Measurements from ENCODE around the gene CRTC2. TPM values are rescaled to one million over a fixed set of nuclear protein-coding genes. Genes with fewer than 3 reads are reported as not detected.

CRTC2 gene
- total RNA-seq, 1 donor from 2014 or later, result 76.4 TPM

- Mint-ChIP-seq H3K27me3 (ENCODE audit: insufficient read depth) (no peaks in the 10 kb centered on the region), H3K36me3 (ENCODE audit: low read depth) (peaks cover 63% of the 10 kb centered on the region), H3K4me3 (no peak overlapping the region), H3K27ac (no peak overlapping the region), H3K9me3 (no peaks in the 10 kb centered on the region), H3K4me1 (ENCODE audit: low read depth) (peaks cover 22% of the 10 kb centered on the region)
- no peak for DNase-seq (ENCODE audit: low spot score)
- intact Hi-C loops (cut with micrococcal nuclease), result no loop called here
Observed at GRCh38 chr1:153940756-153941155, 17.7 kb downstream of the CRTC2 start.

GRCh38 chr1:153939476-153939875 is 18.9 kb downstream of the CRTC2 start:
- intact Hi-C loops (cut with micrococcal nuclease), result no loop called here
- H3K27ac Mint-ChIP-seq, result no peak overlapping the region
- peaks cover 67% of the 10 kb centered on the region for H3K36me3 Mint-ChIP-seq (ENCODE audit: low read depth)
- H3K27me3 Mint-ChIP-seq (ENCODE audit: insufficient read depth), result no peaks in the 10 kb centered on the region
- H3K9me3 Mint-ChIP-seq, result no peaks in the 10 kb centered on the region
- no peak overlapping the region for H3K4me3 Mint-ChIP-seq
- no peak for DNase-seq (ENCODE audit: low spot score)
- peaks cover 14% of the 10 kb centered on the region for H3K4me1 Mint-ChIP-seq (ENCODE audit: low read depth)

- Mint-ChIP-seq H3K27ac (no peak overlapping the region), H3K36me3 (ENCODE audit: low read depth) (peaks cover 69% of the 10 kb centered on the region), H3K4me1 (ENCODE audit: low read depth) (peaks cover 10% of the 10 kb centered on the region), H3K4me3 (no peak overlapping the region), H3K27me3 (ENCODE audit: insufficient read depth) (no peaks in the 10 kb centered on the region), H3K9me3 (no peaks in the 10 kb centered on the region)
- intact Hi-C loops (cut with micrococcal nuclease), result no loop called here
- no peak for DNase-seq (ENCODE audit: low spot score)
Observed at GRCh38 chr1:153938996-153939395, 19.4 kb downstream of the CRTC2 start.

- intact Hi-C loops (cut with micrococcal nuclease), result no loop called here
- Mint-ChIP-seq H3K36me3 (ENCODE audit: low read depth) (peaks cover 64% of the 10 kb centered on the region), H3K4me3 (no peak overlapping the region), H3K27ac (no peak overlapping the region), H3K4me1 (ENCODE audit: low read depth) (no peaks in the 10 kb centered on the region), H3K27me3 (ENCODE audit: insufficient read depth) (no peaks in the 10 kb centered on the region), H3K9me3 (no peaks in the 10 kb centered on the region)
- no peak for DNase-seq (ENCODE audit: low spot score)
Observed at GRCh38 chr1:153937331-153937730, 21.1 kb downstream of the CRTC2 start.

GRCh38 chr1:153936011-153936802 is 22.2 kb downstream of the CRTC2 start:
- no peak for DNase-seq (ENCODE audit: low spot score)
- Mint-ChIP-seq H3K36me3 (ENCODE audit: low read depth) (peaks cover 56% of the 10 kb centered on the region), H3K4me3 (no peak overlapping the region), H3K9me3 (no peaks in the 10 kb centered on the region), H3K27me3 (ENCODE audit: insufficient read depth) (no peaks in the 10 kb centered on the region), H3K27ac (no peak overlapping the region), H3K4me1 (ENCODE audit: low read depth) (no peaks in the 10 kb centered on the region)
- intact Hi-C loops (cut with micrococcal nuclease), result no loop called here

- Mint-ChIP-seq H3K27me3 (ENCODE audit: insufficient read depth) (no peaks in the 10 kb centered on the region), H3K4me1 (ENCODE audit: low read depth) (no peaks in the 10 kb centered on the region), H3K36me3 (ENCODE audit: low read depth) (peaks cover 43% of the 10 kb centered on the region), H3K4me3 (no peak overlapping the region), H3K9me3 (no peaks in the 10 kb centered on the region), H3K27ac (no peak overlapping the region)
- intact Hi-C loops (cut with micrococcal nuclease), result no loop called here
- no peak for DNase-seq (ENCODE audit: low spot score)
Observed at GRCh38 chr1:153934746-153935145, 23.7 kb downstream of the CRTC2 start.

GRCh38 chr1:153933955-153934354 is 24.5 kb downstream of the CRTC2 start:
- H3K36me3 Mint-ChIP-seq (ENCODE audit: low read depth), result peaks cover 37% of the 10 kb centered on the region
- no peaks in the 10 kb centered on the region for H3K27me3 Mint-ChIP-seq (ENCODE audit: insufficient read depth)
- H3K27ac Mint-ChIP-seq, result no peak overlapping the region
- H3K4me3 Mint-ChIP-seq, result no peak overlapping the region
- intact Hi-C loops (cut with micrococcal nuclease), result no loop called here
- H3K9me3 Mint-ChIP-seq, result no peaks in the 10 kb centered on the region
- no peak for DNase-seq (ENCODE audit: low spot score)
- H3K4me1 Mint-ChIP-seq (ENCODE audit: low read depth), result peaks cover under 1% of the 10 kb centered on the region

- intact Hi-C loops (cut with micrococcal nuclease), result no loop called here
- Mint-ChIP-seq H3K36me3 (ENCODE audit: low read depth) (peaks cover 36% of the 10 kb centered on the region), H3K9me3 (no peaks in the 10 kb centered on the region), H3K4me1 (ENCODE audit: low read depth) (peaks cover 6% of the 10 kb centered on the region), H3K27ac (no peak overlapping the region), H3K27me3 (ENCODE audit: insufficient read depth) (no peaks in the 10 kb centered on the region), H3K4me3 (no peak overlapping the region)
- no peak for DNase-seq (ENCODE audit: low spot score)
Observed at GRCh38 chr1:153933430-153933829, 25.0 kb downstream of the CRTC2 start.

GRCh38 chr1:153932156-153933131 is 26.0 kb downstream of the CRTC2 start:
- intact Hi-C loops (cut with micrococcal nuclease), result no loop called here
- no peaks in the 10 kb centered on the region for H3K9me3 Mint-ChIP-seq
- no peak for DNase-seq (ENCODE audit: low spot score)
- H3K27ac Mint-ChIP-seq, result no peak overlapping the region
- H3K36me3 Mint-ChIP-seq (ENCODE audit: low read depth), result peaks cover 32% of the 10 kb centered on the region
- no peaks in the 10 kb centered on the region for H3K27me3 Mint-ChIP-seq (ENCODE audit: insufficient read depth)
- H3K4me3 Mint-ChIP-seq, result no peak overlapping the region
- peaks cover 11% of the 10 kb centered on the region for H3K4me1 Mint-ChIP-seq (ENCODE audit: low read depth)

GRCh38 chr1:153929981-153930948 is 28.1 kb downstream of the CRTC2 start:
- no peaks in the 10 kb centered on the region for H3K9me3 Mint-ChIP-seq

GRCh38 chr1:153929426-153929825 is 29.0 kb downstream of the CRTC2 start:
- Mint-ChIP-seq H3K4me1 (ENCODE audit: low read depth) (peaks cover 13% of the 10 kb centered on the region), H3K27ac (no peak overlapping the region), H3K36me3 (ENCODE audit: low read depth) (peaks cover 6% of the 10 kb centered on the region), H3K4me3 (no peak overlapping the region), H3K27me3 (ENCODE audit: insufficient read depth) (no peaks in the 10 kb centered on the region), H3K9me3 (no peaks in the 10 kb centered on the region)
- no peak for DNase-seq (ENCODE audit: low spot score)
- intact Hi-C loops (cut with micrococcal nuclease), result no loop called here

More at GRCh38 chr1:153929981-153930948, 28.1 kb downstream of the CRTC2 start:
- Mint-ChIP-seq H3K27me3 (ENCODE audit: insufficient read depth) (no peaks in the 10 kb centered on the region), H3K36me3 (ENCODE audit: low read depth) (peaks cover 11% of the 10 kb centered on the region), H3K4me3 (no peak overlapping the region), H3K27ac (no peak overlapping the region), H3K4me1 (ENCODE audit: low read depth) (peaks cover 11% of the 10 kb centered on the region)
- intact Hi-C loops (cut with micrococcal nuclease), result no loop called here
- DNase-seq (ENCODE audit: low spot score), result no peak

GRCh38 chr1:153928791-153929341 is 29.5 kb downstream of the CRTC2 start:
- Mint-ChIP-seq H3K4me1 (ENCODE audit: low read depth) (peaks cover 18% of the 10 kb centered on the region), H3K4me3 (no peak overlapping the region), H3K27ac (peak overlapping the region; percentile 21), H3K36me3 (ENCODE audit: low read depth) (peaks cover 4% of the 10 kb centered on the region), H3K9me3 (no peaks in the 10 kb centered on the region), H3K27me3 (ENCODE audit: insufficient read depth) (no peaks in the 10 kb centered on the region)
- no peak for DNase-seq (ENCODE audit: low spot score)
- intact Hi-C loops (cut with micrococcal nuclease), result no loop called here

Data from activated T-helper 1 cell treated with anti-CD3 and anti-CD28 coated beads, Interleukin-12 subunit alpha, Interleukin-12 subunit beta, Interleukin-2, Interleukin-4 antibody, amounts not matched to agents 30 ng/mL and 10 ng/mL and 1 ng/mL, durations not matched to agents 14 hours and 24 hours and 36 hours (primary cell).